ENCODE measurements around the gene ACTN2.
"Not testable (repeated sequence)": the region's sequence is repeated elsewhere in the genome, so short reads cannot be mapped to it uniquely, and the experiment has no call there.

Gene ACTN2

GRCh38 chr1:236657398-236657797, 28.9 kb upstream of the ACTN2 start:
- H3K27ac ChIP-seq: no peak overlapping the region
- no peak for TF ChIP-seq CTCF (conservative IDR thresholded peaks at IDR 0.05)
- no peak for TF ChIP-seq ZFX (IDR thresholded peaks at IDR 0.05)

GRCh38 chr1:236659792-236660587, 26.3 kb upstream of the ACTN2 start:
- no peak for TF ChIP-seq ZFX (IDR thresholded peaks at IDR 0.05)
- TF ChIP-seq CTCF (conservative IDR thresholded peaks at IDR 0.05): no peak
- no peak overlapping the region for H3K27ac ChIP-seq

GRCh38 chr1:236663934-236664333, 22.4 kb upstream of the ACTN2 start:
- H3K27ac ChIP-seq: no peak overlapping the region
- TF ChIP-seq CTCF (conservative IDR thresholded peaks at IDR 0.05) (no peak), ZFX (IDR thresholded peaks at IDR 0.05) (no peak)

GRCh38 chr1:236668909-236669308, 17.4 kb upstream of the ACTN2 start:
- H3K27ac ChIP-seq: not testable (repeated sequence)

GRCh38 chr1:236670060-236670459, 16.2 kb upstream of the ACTN2 start:
- TF ChIP-seq ZFX (IDR thresholded peaks at IDR 0.05): no peak
- no peak for TF ChIP-seq CTCF (conservative IDR thresholded peaks at IDR 0.05)
- H3K27ac ChIP-seq: no peak overlapping the region

GRCh38 chr1:236673289-236673919, 12.9 kb upstream of the ACTN2 start:
- no peak overlapping the region for H3K27ac ChIP-seq
- TF ChIP-seq ZFX (IDR thresholded peaks at IDR 0.05) (no peak), CTCF (conservative IDR thresholded peaks at IDR 0.05) (no peak)

GRCh38 chr1:236677641-236678235, 8.6 kb upstream of the ACTN2 start:
- H3K27ac ChIP-seq: no peak overlapping the region
- TF ChIP-seq ZFX (IDR thresholded peaks at IDR 0.05) (no peak), CTCF (conservative IDR thresholded peaks at IDR 0.05) (no peak)

All from C4-2B (cell line).